Activated T-helper 9 cell treated with anti-CD3 and anti-CD28 coated beads, Interleukin-2, amount 50 U/mL, for 16 hours (primary cell): Measurements from ENCODE around the gene GTF3C1.
A peak's percentile ranks its signal among the peaks of the same experiment; 100 is the strongest.

Experiments
- DNase-seq: peaks from one replicate; pipeline ENCODE4 v3.0.0-alpha.2; 2020; ENCODE audit warnings: low read depth

Gene GTF3C1

GRCh38 chr16:27518226-27518625 lies 31.5 kb downstream of the GTF3C1 start:
- no peak for DNase-seq

DNA sequence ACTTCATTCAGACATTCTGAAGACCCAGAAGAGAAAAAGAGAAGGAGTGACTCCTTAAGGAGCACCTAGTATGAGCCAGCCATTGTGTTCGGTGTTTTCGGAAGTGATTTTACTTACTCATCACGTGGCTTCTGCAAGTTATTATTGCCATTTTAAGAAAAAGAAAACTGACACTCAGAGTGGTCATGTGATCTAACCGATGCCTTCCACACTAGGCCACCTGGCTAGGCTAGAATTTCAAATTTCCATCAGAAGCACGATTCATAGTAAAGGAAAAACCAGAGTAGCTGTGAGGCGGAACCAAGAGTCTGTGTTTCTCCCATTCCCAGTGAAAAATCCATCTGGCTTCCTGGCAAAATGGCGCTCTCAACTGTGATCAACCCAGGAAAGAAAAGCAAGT lies 32.0 kb downstream of the GTF3C1 start:
- no peak for DNase-seq

- no peak for DNase-seq
Measured at GRCh38 chr16:27516365-27516764, 33.3 kb downstream of the GTF3C1 start.

- peak; percentile 2 for DNase-seq
Measured at GRCh38 chr16:27515874-27516353, 33.8 kb downstream of the GTF3C1 start.

DNA sequence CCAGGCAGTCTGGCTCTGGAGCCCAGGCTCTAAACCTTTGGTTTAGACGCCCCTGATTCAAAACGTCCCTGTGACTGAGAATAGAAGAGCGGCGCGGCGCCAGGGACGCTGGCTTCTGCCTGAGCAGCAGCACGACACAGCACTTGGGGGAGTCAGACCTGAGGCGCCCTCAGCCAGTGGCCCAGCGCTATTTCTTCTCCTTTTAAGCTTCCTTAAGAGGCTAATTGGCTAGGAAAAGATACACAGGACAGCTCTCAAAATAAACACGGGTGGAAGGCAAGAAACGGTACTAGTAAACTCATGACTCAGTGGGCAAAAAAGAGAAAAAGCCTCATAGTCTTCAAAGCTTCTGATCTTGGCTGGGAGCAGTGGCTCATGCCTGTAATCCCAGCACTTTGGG lies 34.9 kb downstream of the GTF3C1 start:
- DNase-seq = no peak

DNA sequence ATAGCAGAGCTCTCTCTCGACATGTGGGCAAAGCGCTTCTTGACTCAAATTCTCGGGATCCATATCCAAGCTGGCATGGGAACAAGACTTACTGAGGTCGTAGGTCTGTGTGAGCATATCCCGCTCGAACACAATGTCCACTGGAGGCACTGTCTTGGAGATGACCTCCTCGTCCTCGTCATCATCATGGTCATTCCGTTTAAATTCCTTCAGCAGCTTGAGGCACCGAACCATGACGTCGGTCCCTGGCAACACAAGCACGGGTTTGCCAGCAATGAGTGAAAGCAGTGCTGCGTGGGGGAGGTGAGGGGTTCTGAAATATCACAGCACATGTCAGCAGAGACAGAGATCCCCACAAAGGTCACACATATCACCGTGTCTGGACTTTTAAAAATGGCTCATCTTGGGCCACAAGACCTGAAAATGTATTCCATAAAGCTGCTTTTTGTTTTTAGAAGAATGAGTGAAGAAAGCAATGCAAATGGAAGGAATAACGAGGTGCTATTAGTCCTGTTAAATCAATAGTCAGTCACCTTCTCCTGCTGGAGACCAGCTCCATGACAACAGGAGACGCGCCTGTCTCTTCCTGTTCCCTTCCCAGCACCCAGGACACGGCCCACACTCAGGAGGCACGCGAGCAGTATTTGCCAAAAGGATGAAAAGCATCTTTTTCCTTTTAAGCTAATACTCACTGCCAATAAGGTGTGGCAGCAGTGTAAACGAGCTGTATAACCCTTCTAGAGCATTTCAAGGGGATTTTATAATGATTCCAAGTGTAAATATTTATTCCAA lies 37.9 kb downstream of the GTF3C1 start:
- no peak for DNase-seq

GRCh38 chr16:27508476-27508875 lies 41.2 kb downstream of the GTF3C1 start:
- no peak for DNase-seq

GRCh38 chr16:27506771-27507170 lies 42.9 kb downstream of the GTF3C1 start:
- DNase-seq = no peak

GRCh38 chr16:27505297-27506236 lies 44.1 kb downstream of the GTF3C1 start:
- no peak for DNase-seq

DNA sequence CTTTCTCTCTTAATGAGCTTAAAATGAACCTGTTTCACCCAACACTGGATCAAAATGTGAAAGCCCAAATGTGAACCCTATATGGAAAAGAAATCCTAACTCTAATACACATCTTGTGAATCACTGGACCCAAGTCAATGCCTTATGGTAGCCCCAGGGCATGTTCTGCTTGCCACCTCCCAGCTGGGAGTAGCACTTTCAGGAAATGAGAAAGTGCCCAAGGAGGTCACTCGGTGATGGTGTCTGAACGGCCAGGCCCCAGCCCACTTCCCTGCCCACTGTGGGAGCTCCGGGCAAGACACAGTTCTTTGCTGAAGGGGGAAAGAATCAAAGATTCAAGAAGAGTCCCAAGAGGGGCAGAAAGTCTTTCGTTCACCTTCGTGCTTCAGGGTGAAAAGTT lies 46.1 kb downstream of the GTF3C1 start:
- no peak for DNase-seq

- DNase-seq = no peak
Measured at GRCh38 chr16:27500801-27501200, 48.9 kb downstream of the GTF3C1 start.

GRCh38 chr16:27499659-27500055 lies 50.1 kb downstream of the GTF3C1 start:
- no peak for DNase-seq

- DNase-seq = no peak
Measured at GRCh38 chr16:27498916-27499658, 50.6 kb downstream of the GTF3C1 start.

DNA sequence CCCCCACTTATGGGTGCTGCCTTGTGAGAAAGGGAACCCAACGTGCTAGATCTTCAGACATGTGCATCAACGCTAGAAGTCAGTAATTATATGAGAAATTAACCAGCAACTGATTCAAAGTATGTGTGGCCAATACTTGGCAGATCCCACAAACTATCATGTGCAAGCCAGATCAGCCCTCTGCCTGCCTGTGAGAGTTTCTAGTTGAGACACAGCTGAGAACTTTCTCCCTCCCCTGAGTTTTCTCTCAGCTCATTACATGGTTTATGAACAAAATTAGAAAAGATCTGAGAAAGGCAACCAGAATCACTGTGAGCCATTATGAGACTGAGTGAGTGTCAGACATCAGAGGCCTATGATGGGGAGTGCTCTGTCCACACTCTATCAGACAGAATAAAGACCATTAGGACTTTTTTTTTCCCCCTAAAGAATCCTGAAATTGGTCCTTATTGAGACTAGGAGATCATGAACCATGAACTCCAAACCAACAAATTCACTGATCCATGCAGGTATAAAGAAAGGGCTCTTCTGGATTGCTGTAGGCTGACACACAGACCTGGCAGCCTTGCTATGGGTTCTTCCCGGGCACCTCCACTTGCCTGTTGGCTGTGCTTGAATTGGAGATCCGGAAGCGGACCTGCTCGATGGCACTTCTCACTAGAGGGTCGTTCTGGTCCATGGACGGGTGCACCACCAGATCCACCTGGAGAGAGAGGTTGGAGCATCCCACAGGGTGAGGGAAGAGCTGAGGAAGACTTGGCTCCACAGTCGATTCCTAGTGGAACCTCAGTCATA lies 51.5 kb downstream of the GTF3C1 start:
- no peak for DNase-seq

DNA sequence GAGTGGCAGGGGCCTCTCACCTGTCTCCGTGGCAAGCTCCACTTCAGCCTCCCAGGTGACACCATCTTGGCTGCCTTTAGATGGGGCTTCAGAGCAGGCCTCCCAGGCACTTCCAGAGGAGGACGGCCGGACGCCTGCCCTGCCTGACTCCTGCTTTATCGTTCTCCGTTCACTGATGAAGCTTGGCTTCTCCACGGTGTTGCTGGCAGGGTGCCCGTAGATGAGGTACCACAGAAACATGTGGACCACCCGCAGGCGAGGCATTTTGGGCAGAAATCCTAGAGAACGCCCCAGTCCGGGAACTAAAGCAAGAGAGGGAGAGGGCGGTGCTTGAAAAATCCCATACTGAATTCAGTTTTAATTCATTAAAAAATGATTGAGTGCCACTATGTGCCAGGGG lies 54.5 kb downstream of the GTF3C1 start:
- DNase-seq = no peak

DNA sequence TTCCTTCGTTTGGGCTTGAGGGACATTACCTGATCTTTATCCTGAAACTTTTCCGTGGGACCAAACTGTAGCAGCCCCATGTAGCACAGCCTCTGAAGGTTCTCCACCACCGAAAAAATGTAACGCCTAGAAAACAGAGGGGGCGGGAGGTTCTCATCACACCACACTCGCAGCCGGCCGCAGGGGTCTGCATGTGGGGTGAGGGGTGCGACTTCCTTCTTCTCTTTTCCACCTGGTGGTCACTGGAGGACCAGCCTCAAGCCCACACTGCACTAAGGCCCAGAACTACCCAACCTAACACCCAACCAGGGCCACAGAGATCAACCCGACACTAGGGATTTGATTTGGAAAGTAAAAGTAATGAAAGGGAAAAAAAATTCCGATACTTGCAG lies 57.1 kb downstream of the GTF3C1 start:
- DNase-seq = no peak

- DNase-seq = no peak
Measured at GRCh38 chr16:27491894-27492587, 57.7 kb downstream of the GTF3C1 start.

GRCh38 chr16:27489906-27490305 lies 59.8 kb downstream of the GTF3C1 start:
- no peak for DNase-seq

GRCh38 chr16:27489421-27489820 lies 60.3 kb downstream of the GTF3C1 start:
- no peak for DNase-seq

GRCh38 chr16:27486760-27487159 lies 63.0 kb downstream of the GTF3C1 start:
- DNase-seq = no peak

GRCh38 chr16:27486344-27486743 lies 63.4 kb downstream of the GTF3C1 start:
- no peak for DNase-seq
